DLD1 (cell line): ENCODE data around the gene TBC1D10A.

Experiments used
- in situ Hi-C: cut with HindIII; loops from 2 replicates; pipeline ENCODE4 v1.10.0; 2017; ENCODE audit warnings: low sequenced_read_pairs

TBC1D10A gene

DNA sequence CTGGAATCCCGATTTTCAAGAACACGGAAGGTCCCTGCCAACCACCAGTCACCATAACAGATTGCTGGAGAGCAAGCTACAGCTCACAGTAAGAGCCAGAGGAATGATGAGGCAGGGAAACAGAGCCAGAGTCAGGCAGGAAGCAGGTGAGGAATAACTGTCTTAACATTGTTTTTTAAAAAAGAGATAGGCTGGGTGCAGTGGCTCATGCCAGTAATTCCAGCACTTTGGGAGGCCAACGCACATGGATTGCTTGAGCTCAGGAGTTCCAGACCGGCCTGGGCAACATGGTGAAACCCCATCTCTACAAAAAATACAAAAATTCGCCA lies 24.0 kb downstream of the TBC1D10A start:
- in situ Hi-C loops, result no loop called here

- in situ Hi-C loops, result no loop called here
Observed at GRCh38 chr22:30301995-30302809, 24.5 kb downstream of the TBC1D10A start.

DNA sequence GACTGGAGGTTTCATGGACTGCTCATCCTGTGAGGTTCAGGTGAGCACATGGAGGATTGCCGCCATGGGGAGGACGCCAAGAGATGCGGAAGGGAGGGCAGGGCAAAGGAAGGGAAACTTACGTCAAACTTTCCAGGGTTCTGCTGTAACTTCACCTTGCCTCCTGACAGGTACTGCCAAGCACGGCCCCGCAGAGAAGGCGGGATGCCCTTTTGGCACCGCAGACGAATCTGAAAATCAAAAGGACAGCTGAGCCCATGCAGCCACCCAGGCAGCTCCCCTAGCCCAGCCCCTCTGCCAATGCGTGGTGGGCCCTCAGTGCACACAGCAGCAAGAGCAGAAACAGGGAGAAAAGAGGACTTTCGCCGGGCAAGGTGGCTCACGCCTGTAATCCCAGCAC lies 27.4 kb downstream of the TBC1D10A start:
- in situ Hi-C loops, result no loop called here

DNA sequence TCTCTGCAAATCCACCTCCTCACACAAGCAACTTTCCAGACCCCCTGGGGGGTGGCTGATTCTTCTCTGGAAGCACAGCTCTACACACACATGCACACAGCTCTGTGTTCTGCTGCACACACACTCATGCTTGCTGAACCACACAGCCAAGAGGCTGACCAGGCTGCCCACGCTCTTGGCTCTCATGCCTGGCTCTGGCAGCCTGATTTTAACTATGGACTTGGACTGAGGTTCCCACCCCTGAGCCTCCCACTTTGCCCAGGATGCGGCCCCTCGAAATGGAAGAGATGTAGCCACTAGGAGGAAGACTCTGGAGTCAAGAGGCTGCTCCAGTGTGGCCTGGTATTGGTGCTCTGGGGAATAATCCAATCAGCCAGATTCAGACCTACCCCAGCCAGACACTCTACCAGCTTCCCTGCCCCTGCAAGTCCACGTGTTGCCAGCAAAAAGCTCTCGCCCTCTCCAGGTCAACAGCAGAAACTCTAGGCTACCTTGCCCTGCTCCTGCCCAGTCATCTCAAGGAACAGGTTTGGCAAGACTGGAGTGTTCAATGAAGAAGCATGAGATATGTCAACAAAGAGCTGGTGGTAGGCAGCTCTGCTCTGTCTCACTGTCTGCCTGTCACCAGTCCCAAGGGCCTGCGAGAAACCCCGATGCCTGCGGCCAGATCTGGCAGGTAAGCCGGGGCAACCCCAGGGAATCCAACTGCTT lies 28.6 kb downstream of the TBC1D10A start:
- in situ Hi-C loops, result no loop called here

DNA sequence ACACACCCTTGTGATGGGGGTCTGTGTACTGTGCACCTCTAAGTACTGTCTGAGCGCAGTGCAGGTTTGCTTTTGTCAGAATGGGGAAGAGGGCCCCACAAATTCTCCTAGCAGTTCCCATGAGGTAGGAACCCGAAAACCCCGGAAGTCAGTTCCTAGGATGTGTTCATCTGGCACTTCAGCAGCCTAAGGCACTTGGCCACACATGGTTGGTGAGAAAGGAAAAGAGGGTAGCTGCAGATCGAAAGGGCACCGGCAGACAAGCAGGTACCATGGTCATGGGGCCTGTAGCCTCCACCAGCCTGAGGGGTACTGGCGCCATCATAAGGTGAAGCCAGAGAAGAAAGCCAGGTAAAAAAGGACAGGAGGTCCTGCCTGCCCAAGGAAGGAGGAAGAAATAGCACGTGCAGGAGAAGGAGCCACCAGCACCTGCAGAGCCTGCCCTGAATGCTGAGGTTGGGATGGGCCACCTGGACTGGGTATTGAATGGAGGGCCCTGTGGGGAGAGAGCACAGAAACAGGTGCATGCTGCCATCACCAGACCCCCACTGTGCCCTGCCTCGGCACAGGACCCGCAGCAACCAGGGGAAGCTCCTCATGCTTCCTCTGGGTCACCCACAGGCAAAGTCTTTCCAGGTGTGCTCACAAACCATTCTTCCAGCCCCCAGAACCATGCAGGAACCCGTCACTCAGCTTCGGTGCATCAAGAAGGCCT lies 29.3 kb downstream of the TBC1D10A start:
- in situ Hi-C loops, result no loop called here

DNA sequence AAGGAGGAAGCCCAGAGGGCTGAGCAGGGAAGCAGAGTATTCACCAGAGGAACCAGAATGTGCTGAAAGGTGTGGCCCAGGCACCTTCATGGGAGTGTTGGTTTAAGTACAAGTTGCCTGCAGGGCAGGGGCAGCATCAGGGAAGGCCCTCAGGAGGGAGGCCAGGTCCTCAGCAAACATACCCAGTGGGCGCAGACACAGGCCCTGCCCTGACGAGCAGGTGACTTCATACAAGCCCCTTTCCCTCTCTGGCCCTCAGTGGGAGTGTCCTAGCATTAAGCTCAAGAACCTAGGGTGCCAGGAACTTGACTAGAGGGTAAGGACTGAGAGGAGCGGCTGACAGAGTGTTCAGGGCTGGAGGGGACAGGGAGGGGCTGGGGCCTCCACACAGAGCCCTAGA lies 29.9 kb downstream of the TBC1D10A start:
- in situ Hi-C loops, result no loop called here

GRCh38 chr22:30296324-30296723 lies 30.4 kb downstream of the TBC1D10A start:
- in situ Hi-C loops, result no loop called here

DNA sequence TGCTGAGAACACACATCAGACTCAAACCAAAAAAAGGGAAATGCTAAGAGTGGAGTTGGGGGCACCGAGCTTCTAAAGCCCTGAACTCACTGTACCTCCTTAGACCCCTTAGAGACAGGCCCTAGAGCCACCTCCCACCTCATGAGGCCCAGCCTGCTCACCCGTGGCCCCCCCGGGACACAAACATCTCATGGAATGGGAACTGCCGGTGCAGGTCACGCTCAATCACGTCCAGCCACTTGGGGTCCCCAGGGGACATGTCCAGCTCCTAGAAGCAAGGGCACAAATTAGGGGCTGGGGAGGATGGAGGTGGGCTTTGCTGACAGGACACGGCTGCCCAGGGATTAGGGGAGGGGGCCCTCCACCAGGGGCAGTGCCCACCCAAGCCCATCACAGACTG lies 31.2 kb downstream of the TBC1D10A start:
- in situ Hi-C loops, result no loop called here

- in situ Hi-C loops, result no loop called here
Observed at GRCh38 chr22:30294830-30295229, 31.9 kb downstream of the TBC1D10A start.

GRCh38 chr22:30294066-30294465 lies 32.7 kb downstream of the TBC1D10A start:
- in situ Hi-C loops, result no loop called here

DNA sequence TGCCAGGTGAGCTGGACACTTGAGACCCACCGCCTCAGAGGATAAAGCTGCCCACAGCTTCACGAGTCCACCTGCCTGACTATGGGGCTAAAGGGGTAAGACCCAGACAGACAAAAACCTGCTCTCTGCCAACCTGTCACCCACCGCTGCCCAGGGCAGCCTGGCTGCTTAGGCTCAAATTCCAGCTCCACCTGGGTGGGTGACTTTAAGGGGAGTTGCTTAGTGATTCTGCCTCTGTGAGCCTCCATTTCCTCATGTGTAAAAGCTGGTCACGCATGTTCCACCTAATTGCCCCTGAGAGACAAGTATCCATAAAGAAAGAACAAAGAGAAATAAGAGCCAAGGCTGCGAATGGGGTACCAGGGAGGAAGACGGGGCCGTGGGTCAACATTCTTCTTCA lies 33.7 kb downstream of the TBC1D10A start:
- in situ Hi-C loops, result no loop called here

GRCh38 chr22:30292069-30292970 lies 34.4 kb downstream of the TBC1D10A start:
- in situ Hi-C loops, result no loop called here

GRCh38 chr22:30291058-30291892 lies 35.5 kb downstream of the TBC1D10A start:
- in situ Hi-C loops, result no loop called here

- in situ Hi-C loops, result no loop called here
Observed at GRCh38 chr22:30290342-30291057, 36.2 kb downstream of the TBC1D10A start.

DNA sequence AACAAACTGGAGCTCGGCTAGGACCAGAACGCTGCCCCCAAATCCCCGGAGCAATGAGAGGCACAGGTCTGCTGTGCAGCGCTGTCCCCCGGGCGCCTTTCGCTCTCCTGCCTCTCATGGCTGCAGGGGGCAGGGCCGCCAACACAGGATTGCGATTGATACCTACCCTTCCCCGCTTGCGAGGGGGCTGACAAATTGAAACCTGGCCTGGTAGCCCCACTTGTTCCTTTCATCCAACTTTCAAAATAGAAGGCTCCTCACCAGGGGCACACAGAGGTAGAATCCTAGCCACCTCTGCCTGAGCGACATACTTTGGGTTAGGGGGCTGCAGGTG lies 36.8 kb downstream of the TBC1D10A start:
- in situ Hi-C loops, result loop anchor here (10.0 kb wide), 1 partner anchor 95 kb away; the partner anchor contains the start of gene RNF215

DNA sequence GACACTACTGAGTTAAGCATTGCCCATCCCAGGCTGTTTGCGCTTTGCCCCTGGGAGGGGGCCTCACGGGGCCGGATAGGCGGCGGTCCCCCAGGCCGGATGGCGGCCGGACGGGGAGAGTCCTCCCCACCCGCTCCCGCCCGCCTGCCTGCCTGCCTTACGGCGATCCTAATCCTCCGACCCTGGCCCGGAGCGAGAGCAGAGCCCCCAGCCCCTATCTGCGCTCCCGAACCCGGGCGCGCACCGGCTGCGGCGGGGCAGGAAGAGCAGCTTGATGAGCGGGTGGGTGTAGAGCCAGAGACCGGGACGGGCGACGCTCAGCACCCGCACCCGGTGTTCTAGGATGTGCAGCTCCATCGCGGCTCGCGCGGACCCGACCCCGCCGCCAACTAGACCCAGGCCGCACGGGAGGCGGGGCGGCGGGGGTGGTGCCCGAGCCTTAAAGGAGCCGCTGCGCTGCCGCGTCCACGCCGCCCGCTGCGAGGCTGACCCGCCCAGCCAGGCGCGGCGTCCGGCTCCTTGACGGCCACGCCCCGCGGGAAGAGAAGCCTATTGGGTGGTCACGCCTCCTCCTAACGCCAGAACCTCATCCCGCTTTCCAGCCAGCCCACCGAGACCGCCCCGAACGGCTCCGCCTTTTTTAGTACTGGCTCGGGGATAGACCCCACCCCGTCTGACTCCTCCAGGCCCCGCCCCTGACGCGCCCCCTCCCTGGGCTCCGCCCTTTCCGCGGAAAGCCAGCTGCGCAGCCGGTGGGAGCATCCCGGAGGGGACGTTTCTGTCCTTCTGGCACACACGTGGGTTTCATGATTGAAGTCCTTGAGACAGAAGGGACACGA lies 37.4 kb downstream of the TBC1D10A start, which contains the start of gene CASTOR1:
Gene CASTOR1 (minus strand): TSS at position 365 of the 839 bp plus-strand sequence. CDS start 8 bp downstream, at position 357.
- in situ Hi-C loops, result loop anchor here (10.0 kb wide), 1 partner anchor 95 kb away; the partner anchor contains the start of gene RNF215

DNA sequence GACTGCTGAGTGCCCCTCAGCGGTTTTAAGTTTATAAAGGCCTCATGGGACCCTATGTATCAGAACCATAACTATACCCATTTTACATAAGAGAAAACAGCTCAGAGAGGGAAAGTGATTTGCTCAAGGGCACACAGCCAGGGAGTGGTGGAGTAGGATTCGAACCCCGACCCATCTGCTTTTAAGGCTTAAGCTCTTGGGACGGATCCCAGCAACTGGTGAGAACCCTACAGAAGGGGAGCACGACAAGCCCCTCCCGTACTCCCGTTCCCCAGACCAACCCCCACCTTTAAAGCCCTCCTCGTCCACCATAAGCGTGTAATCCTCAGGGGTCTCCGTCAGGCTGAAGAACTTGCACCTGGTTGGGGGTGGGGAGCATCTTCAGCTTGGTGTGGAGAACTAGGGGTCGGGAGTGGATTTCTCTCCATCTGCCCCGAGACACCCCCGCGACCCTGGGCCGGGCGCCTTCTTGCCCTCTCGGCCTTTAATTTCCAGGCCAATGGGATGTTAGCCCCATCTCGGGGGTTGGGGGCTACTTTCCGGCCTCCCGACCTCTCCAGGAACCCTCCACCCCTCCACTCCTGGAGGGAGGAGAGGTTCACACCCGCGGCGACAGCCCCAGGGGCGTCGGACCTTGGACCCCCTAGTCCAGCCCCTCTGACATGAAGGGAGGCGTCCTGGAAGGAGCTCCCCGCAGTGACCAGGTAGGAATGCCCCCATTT lies 38.2 kb downstream of the TBC1D10A start:
- in situ Hi-C loops, result loop anchor here (10.0 kb wide), 1 partner anchor 96 kb away; the partner anchor contains the start of gene RNF215
